GM06990 (cell line): ENCODE measurements around the gene OSR1.

Experiments
- DNase-seq: peaks from one replicate; pipeline ENCODE4 v3.0.0-alpha.2; 2011; ENCODE audit not compliant: insufficient read length; ENCODE audit errors: extremely low read depth
- H3K27me3 ChIP-seq: replicated peaks from 2 replicates; pipeline ENCODE4 v1.6.0; 2011; ENCODE audit warnings: low read length; ENCODE audit not compliant: control insufficient read depth, insufficient read depth
- H3K36me3 ChIP-seq: 2 replicates; pipeline ENCODE4 v1.5.1; 2011; ENCODE audit warnings: low read length; ENCODE audit not compliant: control insufficient read depth, insufficient read depth
- H3K4me3 ChIP-seq: replicated peaks from 2 replicates; pipeline ENCODE4 v1.5.1; 2011; ENCODE audit warnings: low read depth, mild to moderate bottlenecking, control low read depth, low read length
- TF ChIP-seq, protein P1 (sequence below): IDR thresholded peaks from 2 replicates; pipeline ENCODE4 v1.5.1; 2011; ENCODE audit warnings: low read length, control low read depth, mild to moderate bottlenecking, inconsistent platforms; ENCODE audit not compliant: insufficient read depth, poor library complexity, severe bottlenecking

Gene OSR1

DNA sequence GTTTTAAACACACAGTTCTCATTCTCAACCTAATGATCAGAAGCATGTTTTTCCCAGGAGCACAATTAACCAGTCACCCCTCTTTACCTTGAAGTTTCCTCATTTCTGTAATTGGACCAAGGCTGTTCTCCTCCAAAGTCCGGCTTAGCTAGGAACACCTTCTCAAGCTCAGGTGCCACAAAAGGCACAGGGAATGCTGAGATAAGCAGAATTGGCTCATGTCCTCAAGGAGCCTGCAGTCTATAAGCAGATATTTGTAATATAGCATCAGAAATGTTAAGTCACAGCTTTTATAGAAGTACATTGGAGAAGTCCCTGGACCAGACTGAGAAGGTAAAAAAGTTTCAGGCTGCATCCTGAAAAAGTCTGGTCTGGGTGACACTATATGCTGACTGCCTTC lies 20.7 kb downstream of the OSR1 start:
- no peak overlapping the region for H3K4me3 ChIP-seq
- H3K27me3 ChIP-seq, result no peaks in the 10 kb centered on the region
- TF ChIP-seq, protein P1, sequence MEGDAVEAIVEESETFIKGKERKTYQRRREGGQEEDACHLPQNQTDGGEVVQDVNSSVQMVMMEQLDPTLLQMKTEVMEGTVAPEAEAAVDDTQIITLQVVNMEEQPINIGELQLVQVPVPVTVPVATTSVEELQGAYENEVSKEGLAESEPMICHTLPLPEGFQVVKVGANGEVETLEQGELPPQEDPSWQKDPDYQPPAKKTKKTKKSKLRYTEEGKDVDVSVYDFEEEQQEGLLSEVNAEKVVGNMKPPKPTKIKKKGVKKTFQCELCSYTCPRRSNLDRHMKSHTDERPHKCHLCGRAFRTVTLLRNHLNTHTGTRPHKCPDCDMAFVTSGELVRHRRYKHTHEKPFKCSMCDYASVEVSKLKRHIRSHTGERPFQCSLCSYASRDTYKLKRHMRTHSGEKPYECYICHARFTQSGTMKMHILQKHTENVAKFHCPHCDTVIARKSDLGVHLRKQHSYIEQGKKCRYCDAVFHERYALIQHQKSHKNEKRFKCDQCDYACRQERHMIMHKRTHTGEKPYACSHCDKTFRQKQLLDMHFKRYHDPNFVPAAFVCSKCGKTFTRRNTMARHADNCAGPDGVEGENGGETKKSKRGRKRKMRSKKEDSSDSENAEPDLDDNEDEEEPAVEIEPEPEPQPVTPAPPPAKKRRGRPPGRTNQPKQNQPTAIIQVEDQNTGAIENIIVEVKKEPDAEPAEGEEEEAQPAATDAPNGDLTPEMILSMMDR, result no peak
- no peak for DNase-seq
- H3K36me3 ChIP-seq, result no peaks in the 10 kb centered on the region; the same call in 1 of the 2 replicates

DNA sequence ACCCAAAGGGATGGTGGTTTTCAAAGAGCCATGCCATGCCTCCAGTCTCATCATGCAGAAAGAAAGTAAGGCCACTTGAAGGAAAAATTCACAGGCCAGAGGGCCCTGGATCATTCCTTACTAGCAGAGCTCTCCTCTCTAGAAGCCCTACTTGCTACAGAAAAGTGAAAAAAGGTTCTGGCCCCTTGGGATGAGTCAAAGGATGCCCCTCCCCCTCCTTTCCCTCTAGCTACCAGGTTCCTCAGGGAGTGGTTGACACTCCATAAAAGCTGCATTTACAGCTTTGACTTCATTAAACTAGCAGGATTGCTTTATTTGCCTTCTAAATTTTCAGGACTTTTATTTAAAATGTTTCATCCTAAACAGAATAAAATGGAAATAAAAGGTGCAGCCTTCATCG lies 21.2 kb downstream of the OSR1 start:
- DNase-seq, result no peak
- H3K27me3 ChIP-seq, result no peaks in the 10 kb centered on the region
- TF ChIP-seq, protein P1, result no peak

DNA sequence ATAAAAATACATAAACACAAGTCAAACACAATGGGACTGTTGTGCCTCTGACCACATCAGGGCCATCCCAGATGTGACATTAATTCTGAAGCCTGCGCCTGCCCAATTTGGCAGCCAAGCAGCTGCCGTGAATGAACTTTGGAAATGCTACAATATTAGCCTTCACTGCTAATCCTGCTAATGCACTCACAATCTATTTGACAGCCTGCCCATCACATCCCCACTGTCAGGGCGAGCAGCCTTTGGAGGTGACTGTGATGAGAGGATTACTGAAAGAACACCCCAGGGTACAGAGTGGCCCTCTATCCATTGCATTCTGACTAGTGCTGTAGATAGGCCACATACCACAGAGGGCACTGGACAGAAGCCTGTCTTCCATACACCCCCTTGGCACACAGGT lies 21.6 kb downstream of the OSR1 start:
- H3K4me3 ChIP-seq, result no peak overlapping the region
- no peaks in the 10 kb centered on the region for H3K27me3 ChIP-seq
- H3K36me3 ChIP-seq, result no peaks in the 10 kb centered on the region; the same call in 1 of the 2 replicates
- TF ChIP-seq, protein P1, result no peak
- no peak for DNase-seq

More for the DNA sequence above, 21.2 kb downstream of the OSR1 start:
- no peak overlapping the region for H3K4me3 ChIP-seq
- no peaks in the 10 kb centered on the region; the same call in 1 of the 2 replicates for H3K36me3 ChIP-seq

DNA sequence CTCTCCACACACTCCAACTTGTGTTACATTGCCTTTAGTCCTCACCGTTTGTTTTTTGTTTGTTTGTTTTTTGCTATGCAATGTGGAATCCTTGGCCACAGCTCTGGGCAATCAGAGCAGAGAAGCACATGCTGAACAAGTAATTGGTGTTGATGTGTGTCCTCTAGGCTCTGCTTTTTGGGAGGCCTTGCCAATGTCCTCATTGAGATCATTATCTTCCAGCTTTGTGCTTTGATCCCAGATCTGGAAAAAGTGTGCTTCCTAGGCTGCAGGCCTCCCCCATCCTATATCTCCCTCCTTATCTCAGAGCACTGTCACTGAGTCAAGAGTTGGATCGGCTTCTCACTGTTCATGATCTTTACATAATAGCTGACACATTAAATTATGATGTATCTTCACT lies 25.9 kb downstream of the OSR1 start:
- DNase-seq, result no peak
- H3K36me3 ChIP-seq, result no peaks in the 10 kb centered on the region
- no peak overlapping the region for H3K4me3 ChIP-seq
- TF ChIP-seq, protein P1, result no peak
- no peaks in the 10 kb centered on the region for H3K27me3 ChIP-seq

DNA sequence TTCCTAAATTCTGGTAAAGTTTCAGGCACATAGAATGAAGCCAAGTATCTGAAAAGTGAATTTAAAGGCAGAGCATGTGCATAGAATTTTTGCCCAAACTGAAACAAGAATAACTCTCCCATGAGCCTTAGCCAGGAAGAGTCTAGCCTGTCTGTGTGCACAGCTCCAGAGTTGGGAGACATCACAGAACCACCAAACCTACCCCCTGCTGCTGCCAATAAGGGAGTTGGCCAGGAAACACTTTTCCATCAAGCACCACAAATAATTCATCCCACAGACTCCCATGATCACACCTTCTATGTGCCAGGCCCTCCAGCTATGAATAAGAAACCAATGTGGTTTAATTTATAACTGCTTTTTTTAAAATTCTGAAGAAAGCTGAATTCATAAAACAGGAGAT lies 27.0 kb downstream of the OSR1 start:
- TF ChIP-seq, protein P1, result no peak
- H3K27me3 ChIP-seq, result no peaks in the 10 kb centered on the region

DNA sequence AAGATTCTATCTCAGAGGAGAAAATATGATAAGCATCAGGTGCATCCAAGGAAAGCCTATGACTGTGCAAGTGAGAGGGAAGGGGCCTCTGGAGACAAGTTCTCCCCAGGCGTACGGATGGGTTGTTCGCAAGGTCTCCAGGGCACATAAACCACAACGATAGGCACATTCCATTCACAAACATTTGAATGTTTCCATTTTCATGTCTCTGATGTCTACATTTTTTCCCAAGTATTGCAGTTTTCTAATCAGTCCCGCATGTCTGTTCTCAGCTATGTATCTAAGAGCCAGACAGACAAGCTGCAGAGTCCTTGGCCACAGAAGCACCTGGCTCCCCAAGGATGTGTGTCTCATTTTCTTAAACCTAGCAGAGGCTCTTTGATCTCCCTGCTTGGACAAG lies 28.0 kb downstream of the OSR1 start:
- DNase-seq, result no peak
- H3K36me3 ChIP-seq, result no peaks in the 10 kb centered on the region
- TF ChIP-seq, protein P1, result no peak

More for the DNA sequence above, 27.0 kb downstream of the OSR1 start:
- no peak for DNase-seq
- no peak overlapping the region for H3K4me3 ChIP-seq
- no peaks in the 10 kb centered on the region for H3K36me3 ChIP-seq

More for the DNA sequence above, 28.0 kb downstream of the OSR1 start:
- H3K4me3 ChIP-seq, result no peak overlapping the region
- no peaks in the 10 kb centered on the region for H3K27me3 ChIP-seq
